ENCODE results near the gene HADH.

The HADH gene

GRCh38 chr4:108024085-108024877 is 34.6 kb downstream of the HADH start:
- Histone ChIP-seq H4K20me1 (ENCODE audit: control insufficient read depth, insufficient read depth, low read depth, low read length) (no peaks in the 10 kb centered on the region), H3F3A (ENCODE audit: control insufficient read depth, insufficient read depth) (0 out of 2 replicates have a peak, but pooled peaks cover 2% of the 10 kb centered on the region), H3K4me2 (ENCODE audit: low read length) (no peak overlapping the region), H3K9me2 (replicated peaks; ENCODE audit: control insufficient read depth, low read length) (no peaks in the 10 kb centered on the region), H3K9me3 (ENCODE audit: control insufficient read depth, insufficient read depth, low read length) (no peaks in the 10 kb centered on the region), H3K4me3 (ENCODE audit: low read length) (no peak overlapping the region), H3K79me2 (ENCODE audit: control insufficient read depth, low read length) (no peaks in the 10 kb centered on the region), H3K27ac (ENCODE audit: low read depth, low read length) (no peak overlapping the region), H3K36me3 (ENCODE audit: control insufficient read depth, low read length) (peaks cover 74% of the 10 kb centered on the region), H3K4me1 (ENCODE audit: control insufficient read depth, low read length) (no peaks in the 10 kb centered on the region), H3K27me3 (ENCODE audit: control insufficient read depth, low read length) (no peaks in the 10 kb centered on the region)
- TF ChIP-seq EZH2phosphoT487 (IDR thresholded peaks at IDR 0.05; ENCODE audit: borderline replicate concordance, low read length) (no peak), CTCF (IDR thresholded peaks at IDR 0.05; ENCODE audit: low read depth, low read length, poor library complexity, severe bottlenecking) (no peak)

GRCh38 chr4:108024878-108025165 is 35.1 kb downstream of the HADH start:
- no peak overlapping the region for H3K4me3 ChIP-seq (ENCODE audit: low read length)
- no peak overlapping the region for H3K4me2 ChIP-seq (ENCODE audit: low read length)
- H3K27ac ChIP-seq (ENCODE audit: low read depth, low read length): no peak overlapping the region
- H3K9me3 ChIP-seq (ENCODE audit: control insufficient read depth, insufficient read depth, low read length): no peaks in the 10 kb centered on the region
- peaks cover 74% of the 10 kb centered on the region for H3K36me3 ChIP-seq (ENCODE audit: control insufficient read depth, low read length)
- TF ChIP-seq CTCF (IDR thresholded peaks at IDR 0.05; ENCODE audit: low read depth, low read length, poor library complexity, severe bottlenecking): no peak
- no peak for TF ChIP-seq EZH2phosphoT487 (IDR thresholded peaks at IDR 0.05; ENCODE audit: borderline replicate concordance, low read length)
- H3K27me3 ChIP-seq (ENCODE audit: control insufficient read depth, low read length): no peaks in the 10 kb centered on the region
- H3F3A ChIP-seq (ENCODE audit: control insufficient read depth, insufficient read depth): 0 out of 2 replicates have a peak, but pooled peaks cover 2% of the 10 kb centered on the region
- no peaks in the 10 kb centered on the region for H3K9me2 ChIP-seq (replicated peaks; ENCODE audit: control insufficient read depth, low read length)
- no peaks in the 10 kb centered on the region for H3K79me2 ChIP-seq (ENCODE audit: control insufficient read depth, low read length)
- no peaks in the 10 kb centered on the region for H4K20me1 ChIP-seq (ENCODE audit: control insufficient read depth, insufficient read depth, low read depth, low read length)
- H3K4me1 ChIP-seq (ENCODE audit: control insufficient read depth, low read length): no peaks in the 10 kb centered on the region; the same call in 1 of the 2 replicates

GRCh38 chr4:108029016-108029720 is 39.5 kb downstream of the HADH start:
- TF ChIP-seq CTCF (IDR thresholded peaks at IDR 0.05; ENCODE audit: low read depth, low read length, poor library complexity, severe bottlenecking) (no peak), EZH2phosphoT487 (IDR thresholded peaks at IDR 0.05; ENCODE audit: borderline replicate concordance, low read length) (no peak)
- Histone ChIP-seq H3K4me3 (ENCODE audit: low read length) (no peak overlapping the region), H4K20me1 (ENCODE audit: control insufficient read depth, insufficient read depth, low read depth, low read length) (no peaks in the 10 kb centered on the region), H3K27ac (ENCODE audit: low read depth, low read length) (no peak overlapping the region), H3K36me3 (ENCODE audit: control insufficient read depth, low read length) (peaks cover 58% of the 10 kb centered on the region), H3K4me2 (ENCODE audit: low read length) (no peak overlapping the region), H3K27me3 (ENCODE audit: control insufficient read depth, low read length) (no peaks in the 10 kb centered on the region), H3K79me2 (ENCODE audit: control insufficient read depth, low read length) (no peaks in the 10 kb centered on the region), H3K4me1 (ENCODE audit: control insufficient read depth, low read length) (peaks cover 27% of the 10 kb centered on the region), H3K9me2 (replicated peaks; ENCODE audit: control insufficient read depth, low read length) (no peaks in the 10 kb centered on the region), H3K9me3 (ENCODE audit: control insufficient read depth, insufficient read depth, low read length) (no peaks in the 10 kb centered on the region), H3F3A (ENCODE audit: control insufficient read depth, insufficient read depth) (no peaks in the 10 kb centered on the region; the same call in 1 of the 2 replicates)

Data from DOHH2 (cell line).